Natural killer cell treated with Interleukin-12 subunit alpha and Interleukin-12 subunit beta and Interleukin-15 and Interleukin-18, amount 100 ng/mL, for 72 hours (primary cell): ENCODE measurements around the gene TIMM8B. TPM values are rescaled to one million over a fixed set of nuclear protein-coding genes. Genes with fewer than 3 reads are reported as not detected.
"Not testable (repeated sequence)": the region's sequence is repeated elsewhere in the genome, so short reads cannot be mapped to it uniquely, and the experiment has no call there.

Source experiments
- ATAC-seq, 2 donors: fragments of 150-1000 bp; cut with Tn5 transposase in 1 of 2; sonication (Bioruptor Pico), chemical (Tn5 transposase) in 1 of 2; 2 replicates each; pipeline ENCODE4 v1.10.0; 2021
- DNase-seq: peaks from one replicate; pipeline ENCODE4 v3.0.0; 2022; ENCODE audit warnings: low spot score
- H3K27ac Mint-ChIP-seq, 2 donors: 1 replicate in 1 of 2; 2 replicates in 1 of 2; pipeline ENCODE4 v1.8.0; 2022; ENCODE audit warnings: mixed read lengths in 2 of 2, mild to moderate bottlenecking in 1 of 2, moderate library complexity in 1 of 2
- H3K27me3 Mint-ChIP-seq, 2 donors: 1 replicate in 1 of 2; 2 replicates in 1 of 2; pipeline ENCODE4 v1.8.0; 2022; ENCODE audit warnings: mixed read lengths in 2 of 2
- H3K36me3 Mint-ChIP-seq: one replicate; pipeline ENCODE4 v1.8.0; 2022; ENCODE audit warnings: mixed read lengths
- H3K4me1 Mint-ChIP-seq, 2 donors: 1 replicate in 1 of 2; 2 replicates in 1 of 2; pipeline ENCODE4 v1.8.0; 2022; ENCODE audit warnings: low read depth in 2 of 2, mixed read lengths in 2 of 2, mild to moderate bottlenecking in 1 of 2
- H3K4me3 Mint-ChIP-seq: one replicate; pipeline ENCODE4 v1.8.0; 2022; ENCODE audit warnings: mixed read lengths
- H3K9me3 Mint-ChIP-seq: 2 replicates; pipeline ENCODE4 v1.8.0; 2022; ENCODE audit warnings: mixed read lengths
- total RNA-seq, 2 donors: library from RNA; stranded (reverse); gene quantifications; one replicate each; pipeline ENCODE4 v1.2.3, GENCODE V29; 2022

Gene TIMM8B
- total RNA-seq, 2 donors from 2014 or later = 54.6 to 71.1 TPM

DNA sequence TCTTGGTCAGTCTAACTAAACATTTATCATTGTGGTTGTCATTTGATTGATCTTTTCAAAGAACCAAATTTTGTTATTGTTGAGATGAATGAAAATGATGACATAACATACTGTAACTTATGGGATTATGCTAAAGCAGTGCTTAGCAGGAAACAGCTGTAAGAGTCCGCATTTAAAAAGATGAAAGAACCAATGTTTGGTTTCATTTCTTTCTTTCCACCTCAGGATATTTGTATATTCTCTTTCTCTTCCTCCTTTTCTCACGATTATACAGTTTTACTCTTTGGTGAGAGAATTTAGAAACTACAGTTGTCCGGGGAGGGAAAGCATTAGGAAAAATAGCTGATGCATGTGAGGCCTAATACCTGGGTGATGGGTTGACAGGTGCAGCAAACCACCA lies 35.8 kb downstream of the TIMM8B start:
- no peak overlapping the region for H3K27ac Mint-ChIP-seq

DNA sequence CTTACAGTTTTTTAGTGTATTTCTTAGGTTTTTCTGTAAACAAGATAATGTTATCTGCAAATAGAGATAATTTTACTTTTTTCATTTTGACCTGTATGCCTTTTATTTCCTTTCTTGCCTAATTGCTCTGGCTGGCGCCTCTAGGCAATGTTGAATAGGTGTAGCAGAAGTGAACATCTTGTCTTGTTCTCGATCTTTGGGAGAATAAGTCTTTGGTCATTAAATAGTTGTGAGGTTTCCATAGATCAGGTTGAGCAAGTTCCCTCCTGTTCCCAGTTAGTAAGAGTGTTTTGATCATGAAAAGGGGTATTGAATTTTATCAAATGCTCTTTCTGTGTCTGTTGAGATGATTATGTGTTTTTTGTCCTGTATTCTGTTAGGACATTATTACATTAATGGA lies 36.8 kb downstream of the TIMM8B start:
- Mint-ChIP-seq H3K9me3 (no peaks in the 10 kb centered on the region), H3K27ac (no peak overlapping the region), H3K4me3 (no peak overlapping the region), H3K27me3 (no peaks in the 10 kb centered on the region), H3K36me3 (peaks cover 43% of the 10 kb centered on the region), H3K4me1 (peaks cover 3 to 7% of the 10 kb centered on the region in 2 donors)
- no peak for ATAC-seq
- DNase-seq = no peak

More for the DNA sequence above, 35.8 kb downstream of the TIMM8B start:
- Mint-ChIP-seq H3K4me3 (no peak overlapping the region), H3K9me3 (no peaks in the 10 kb centered on the region), H3K36me3 (peaks cover 43% of the 10 kb centered on the region), H3K27me3 (no peaks in the 10 kb centered on the region), H3K4me1 (peaks cover 3 to 7% of the 10 kb centered on the region in 2 donors)
- no peak for DNase-seq
- no peak for ATAC-seq

DNA sequence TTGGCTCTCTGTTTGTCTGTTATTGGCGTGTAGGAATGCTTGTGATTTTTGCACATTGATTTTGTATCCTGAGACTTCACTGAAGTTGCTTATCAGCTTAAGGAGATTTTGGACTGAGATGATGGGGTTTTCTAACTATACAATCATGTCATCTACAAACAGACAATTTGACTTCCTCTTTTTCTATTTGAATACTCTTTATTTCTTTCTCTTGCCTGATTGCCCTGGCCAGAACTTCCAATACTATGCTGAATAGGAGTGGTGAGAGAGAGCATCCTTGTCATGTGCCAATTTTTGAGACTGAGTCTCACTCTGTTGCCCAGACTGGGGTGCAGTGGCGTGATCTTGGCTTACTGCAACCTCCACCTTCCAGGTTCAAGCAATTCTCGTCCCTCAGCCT lies 38.3 kb downstream of the TIMM8B start:
- H3K36me3 Mint-ChIP-seq = peaks cover 43% of the 10 kb centered on the region
- not testable (repeated sequence) for DNase-seq, H3K27me3 Mint-ChIP-seq, H3K4me1 Mint-ChIP-seq, H3K9me3 Mint-ChIP-seq, H3K27ac Mint-ChIP-seq, H3K4me3 Mint-ChIP-seq, ATAC-seq

DNA sequence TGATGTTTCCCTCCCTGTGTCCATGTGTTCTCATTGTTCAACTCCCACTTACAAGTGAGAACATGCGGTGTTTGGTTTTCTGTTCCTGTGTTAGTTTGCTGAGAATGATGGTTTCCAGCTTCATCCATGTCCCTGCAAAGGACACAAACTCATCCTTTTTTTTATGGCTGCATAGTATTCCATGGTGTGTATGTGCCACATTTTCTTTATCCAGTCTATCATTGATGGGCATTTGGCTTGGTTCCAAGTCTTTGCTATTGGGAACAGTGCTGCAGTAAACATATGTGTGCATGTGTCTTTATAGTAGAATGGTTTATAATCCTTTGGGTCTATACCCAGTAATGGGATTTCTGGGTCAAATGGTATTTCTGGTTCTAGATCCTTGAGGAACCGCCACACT lies 39.9 kb downstream of the TIMM8B start:
- peaks cover 36% of the 10 kb centered on the region for H3K36me3 Mint-ChIP-seq
- not testable (repeated sequence) for ATAC-seq, H3K27me3 Mint-ChIP-seq, H3K9me3 Mint-ChIP-seq, H3K4me3 Mint-ChIP-seq, DNase-seq, H3K27ac Mint-ChIP-seq
- H3K4me1 Mint-ChIP-seq = peaks cover 3 to 16% of the 10 kb centered on the region in 2 donors

DNA sequence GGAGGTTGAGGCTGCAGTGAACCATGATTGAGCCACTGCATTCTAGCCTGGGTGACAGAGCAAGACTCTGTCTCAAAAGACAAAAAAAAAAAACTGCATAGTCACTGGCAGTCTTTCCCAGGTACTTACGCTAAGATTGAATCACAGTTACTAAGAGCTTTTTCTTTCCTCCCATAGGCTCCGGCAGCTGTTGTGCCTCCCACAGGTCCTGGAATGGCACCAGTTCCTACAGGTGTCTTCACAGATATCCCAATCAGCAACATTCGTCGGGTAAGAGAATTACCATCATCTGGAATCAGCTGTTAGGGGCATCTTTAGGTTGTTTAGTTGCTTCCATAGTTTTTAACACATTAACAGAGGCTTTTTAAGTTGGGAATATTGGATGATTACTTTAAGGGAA lies 41.6 kb downstream of the TIMM8B start:
- Mint-ChIP-seq H3K9me3 (no peaks in the 10 kb centered on the region), H3K4me3 (no peak overlapping the region), H3K36me3 (peaks cover 35% of the 10 kb centered on the region), H3K4me1 (peaks cover 6 to 16% of the 10 kb centered on the region in 2 donors), H3K27me3 (no peaks in the 10 kb centered on the region), H3K27ac (no peak overlapping the region)
- no peak for ATAC-seq
- no peak for DNase-seq

DNA sequence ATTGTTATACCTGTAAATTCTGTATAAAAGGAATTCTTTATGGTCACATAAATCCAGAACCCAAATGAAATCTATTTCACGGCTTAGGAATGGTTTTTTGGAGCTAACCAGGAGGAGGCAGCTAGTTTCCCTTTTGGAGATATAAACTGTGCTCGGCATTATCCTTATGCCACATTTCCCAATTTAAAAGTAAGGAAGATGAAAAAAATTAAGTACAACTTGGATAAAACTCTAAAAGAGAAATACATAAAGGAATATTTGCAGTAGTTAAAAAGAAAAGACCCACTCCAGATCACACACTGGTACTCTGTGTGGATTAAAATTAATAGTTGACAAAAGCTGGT lies 43.6 kb downstream of the TIMM8B start:
- peaks cover 33% of the 10 kb centered on the region for H3K36me3 Mint-ChIP-seq
- no peaks in the 10 kb centered on the region for H3K27me3 Mint-ChIP-seq
- H3K4me1 Mint-ChIP-seq = peaks cover 3 to 10% of the 10 kb centered on the region in 2 donors
- no peak for DNase-seq
- H3K4me3 Mint-ChIP-seq = no peak overlapping the region
- H3K27ac Mint-ChIP-seq = peak overlapping the region; percentile 2 to 12
- no peak for ATAC-seq
- no peaks in the 10 kb centered on the region for H3K9me3 Mint-ChIP-seq

DNA sequence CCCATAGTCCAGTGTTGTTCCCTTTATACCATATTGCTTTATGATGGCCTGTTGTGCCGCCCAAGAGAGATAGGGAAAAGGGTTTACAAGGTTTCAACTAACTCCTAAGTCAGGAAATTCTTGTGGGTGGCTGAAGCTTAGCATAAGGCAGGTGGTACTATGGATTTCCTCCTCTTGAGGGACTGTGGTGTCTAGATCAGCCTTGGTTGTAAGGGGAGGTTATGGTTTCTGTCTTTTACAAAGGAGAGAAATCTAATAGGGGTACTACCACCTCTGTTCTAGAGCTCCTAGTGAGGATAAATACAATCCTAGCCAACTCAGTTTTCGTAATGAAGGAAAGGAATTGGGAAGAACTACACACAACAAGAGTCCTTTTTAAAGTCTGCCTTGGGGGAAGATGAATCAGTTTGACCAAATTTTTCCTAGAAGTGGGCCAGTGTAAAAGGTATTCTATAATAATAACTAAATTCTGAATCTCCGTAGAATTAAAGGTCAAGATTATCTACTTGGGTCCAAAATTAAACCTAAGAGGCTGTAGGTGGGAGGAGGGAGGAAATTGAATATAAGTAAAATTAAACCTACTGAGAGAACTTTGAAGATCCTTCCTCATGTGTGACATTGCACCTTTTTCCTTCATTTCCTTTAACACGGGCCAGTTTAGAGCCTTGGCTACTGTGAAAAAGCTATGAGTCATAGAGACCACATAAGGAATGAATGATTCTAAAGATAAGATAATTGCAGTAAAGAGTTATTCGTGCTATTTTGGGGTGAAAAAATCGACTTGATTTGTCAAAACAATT lies 44.2 kb downstream of the TIMM8B start:
- peaks cover 3 to 9% of the 10 kb centered on the region in 2 donors for H3K4me1 Mint-ChIP-seq
- no peaks in the 10 kb centered on the region for H3K27me3 Mint-ChIP-seq
- H3K27ac Mint-ChIP-seq = peak overlapping the region; percentile 2 to 12
- peaks cover 27% of the 10 kb centered on the region for H3K36me3 Mint-ChIP-seq
- ATAC-seq (no peak), DNase-seq (no peak)
- H3K4me3 Mint-ChIP-seq = no peak overlapping the region
- no peaks in the 10 kb centered on the region for H3K9me3 Mint-ChIP-seq

DNA sequence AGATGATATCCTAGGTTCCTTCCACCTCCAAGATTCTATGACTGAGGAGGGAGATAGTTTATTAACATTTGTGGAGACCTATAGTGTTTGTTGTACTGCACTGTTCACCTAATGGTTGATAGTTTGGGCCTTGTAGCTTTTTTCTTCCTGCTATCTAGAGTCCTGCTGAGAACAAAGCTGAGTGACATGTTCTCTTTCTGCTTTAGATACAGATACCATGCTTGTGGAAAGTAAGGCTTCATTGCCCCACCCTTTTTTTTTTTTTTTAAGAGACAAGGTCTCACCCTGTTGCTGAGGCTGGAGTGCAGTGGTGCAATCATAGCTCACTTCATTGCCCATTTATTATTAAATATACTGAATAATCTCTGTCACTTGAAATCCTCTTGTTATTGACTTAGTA lies 49.0 kb downstream of the TIMM8B start:
- H3K36me3 Mint-ChIP-seq = peaks cover 13% of the 10 kb centered on the region
- ATAC-seq (no peak), DNase-seq (no peak)
- H3K9me3 Mint-ChIP-seq = no peaks in the 10 kb centered on the region
- H3K27ac Mint-ChIP-seq = no peak overlapping the region
- peaks cover 3 to 5% of the 10 kb centered on the region in 2 donors for H3K4me1 Mint-ChIP-seq
- no peak overlapping the region for H3K4me3 Mint-ChIP-seq
- H3K27me3 Mint-ChIP-seq = no peaks in the 10 kb centered on the region

Other genes with a start within 250 kb of the TIMM8B start
- 10 to 100 TPM; 32.0 to 43.5 TPM for gene ALG9, start 215.2 kb downstream of the TIMM8B start, total RNA-seq
- gene FDXACB1, start 207.6 kb downstream of the TIMM8B start, total RNA-seq = 1 to 10 TPM; 6.2 to 7.9 TPM
- 10 to 100 TPM in 1 of 2 donors, 1 to 10 TPM in 1; 8.4 to 11.8 TPM for gene CFAP68, start 207.2 kb downstream of the TIMM8B start, total RNA-seq
- not detected for gene CRYAB, start 175.0 kb downstream of the TIMM8B start, total RNA-seq
- not detected for gene HSPB2, start 174.0 kb downstream of the TIMM8B start, total RNA-seq
- not detected for gene C11orf52, start 167.8 kb downstream of the TIMM8B start, total RNA-seq
- gene DIXDC1, start 149.4 kb downstream of the TIMM8B start, total RNA-seq = 1 to 10 TPM in 1 of 2 donors, under 1 TPM in 1; 0.45 to 7.3 TPM
- gene DLAT, start 61.3 kb downstream of the TIMM8B start, total RNA-seq = 10 to 100 TPM; 37.3 to 40.9 TPM
- gene PIH1D2, start 12.7 kb downstream of the TIMM8B start, total RNA-seq = under 1 TPM in 1 of 2 donors, not detected in 1; 0.48 TPM
- gene NKAPD1, start 12.5 kb downstream of the TIMM8B start, total RNA-seq = 10 to 100 TPM; 15.8 to 21.1 TPM
- gene SDHD, start 117 bp upstream of the TIMM8B start, total RNA-seq = 10 to 100 TPM; 71.2 to 82.3 TPM
- gene IL18, start 77.3 kb upstream of the TIMM8B start, total RNA-seq = 1 to 10 TPM; 1.3 to 4.6 TPM
- gene TEX12, start 80.6 kb upstream of the TIMM8B start, total RNA-seq = under 1 TPM in 1 of 2 donors, not detected in 1; 0.62 TPM
- 1 to 10 TPM; 1.4 to 4.5 TPM for gene BCO2, start 88.8 kb upstream of the TIMM8B start, total RNA-seq
- 10 to 100 TPM; 36.2 to 36.8 TPM for gene PTS, start 139.7 kb upstream of the TIMM8B start, total RNA-seq
- gene PLET1, start 174.1 kb upstream of the TIMM8B start, total RNA-seq = not detected